HCT116 (cell line): ENCODE data around the gene RANBP3L. TPM values are rescaled to one million over a fixed set of nuclear protein-coding genes. Genes with fewer than 3 reads are reported as not detected.

Source experiments
- ATAC-seq: fragments of 200-7000 bp; cut with Tn5 transposase; 2 replicates; pipeline ENCODE4 v1.9.1; 2020; ENCODE audit warnings: mild to moderate bottlenecking, moderate library complexity
- BruUV-seq: library from RNA; stranded (reverse); fragments of 400-500 nt; replicated peaks from 2 replicates; lab custom pipeline; 2021; lab: Mats Ljungman, UMichigan
- CTCF ChIA-PET: fragments of 300-600 bp; sonication (Branson Sonifier 250); formaldehyde crosslinking; loops from one replicate; lab custom pipeline; 2021; ENCODE audit warnings: antibody characterized with exemption; lab: Charles Lee
- POLR2A ChIA-PET: fragments of 300-600, 350-600 bp; sonication (Branson Sonifier 250); formaldehyde crosslinking; loops from one replicate; lab custom pipeline; 2021; ENCODE audit warnings: antibody characterized with exemption; lab: Charles Lee
- RAD21 ChIA-PET, 2 experiments: fragments of 300-600 bp; sonication (Branson Sonifier 250); formaldehyde crosslinking; loops; one replicate each; lab custom pipeline; 2023; ENCODE audit warnings: low total read pairs in 2 of 2; ENCODE audit not compliant: uncharacterized antibody in 2 of 2, unreplicated experiment in 2 of 2, low non-redundant PET in 1 of 2; lab: Charles Lee
- DNase-seq: peaks from one replicate; pipeline ENCODE4 v3.0.0-alpha.2; 2010; ENCODE audit warnings: low read depth, low spot score
- H2AFZ ChIP-seq: fragments of 200-600 bp; shearing (Covaris generic), sonication (generic); 2 replicates; pipeline ENCODE4 v1.6.1; 2017; ENCODE audit warnings: low read depth, mixed run types, mixed read lengths, antibody characterized with exemption, low read length; ENCODE audit not compliant: poor library complexity, severe bottlenecking
- H3K27ac ChIP-seq: 2 replicates; pipeline ENCODE4 v1.5.1; 2012; ENCODE audit warnings: low read depth, low read length
- H3K27me3 ChIP-seq: fragments of 200-600 bp; sonication (generic); 2 replicates; pipeline ENCODE4 v1.6.1; 2016; ENCODE audit warnings: mixed run types, low read length, mixed read lengths; ENCODE audit not compliant: insufficient read depth
- H3K36me3 ChIP-seq, 2 experiments: fragments of 200-500 bp in 1 of 2; fragments of 200-600 bp in 1 of 2; sonication (Bioruptor generic) in 1 of 2; sonication (generic) in 1 of 2; 2 replicates each; pipeline versions ENCODE4 v1.5.1 to v1.6.1; 2014 to 2016; ENCODE audit warnings: low read length in 2 of 2, inconsistent platforms in 1 of 2, mixed read lengths in 1 of 2, mixed run types in 1 of 2; ENCODE audit not compliant: insufficient read depth in 2 of 2, control insufficient read depth in 1 of 2
- H3K4me1 ChIP-seq, 2 experiments: fragments of 200-600 bp in 1 of 2; sonication (generic) in 1 of 2; 2 replicates each; pipeline versions ENCODE4 v1.5.1 to v1.6.1; 2012 to 2017; ENCODE audit warnings: low read length in 2 of 2, inconsistent platforms in 1 of 2, mild to moderate bottlenecking in 1 of 2, mixed read lengths in 1 of 2, mixed run types in 1 of 2, moderate library complexity in 1 of 2; ENCODE audit not compliant: insufficient read depth in 2 of 2, control insufficient read depth in 1 of 2
- H3K4me2 ChIP-seq: fragments of 200-600 bp; sonication (generic); 2 replicates; pipeline ENCODE4 v1.6.1; 2017; ENCODE audit warnings: mixed run types, low read length, mixed read lengths
- H3K4me3 ChIP-seq, 2 experiments: fragments of 200-600 bp in 1 of 2; sonication (generic) in 1 of 2; replicated peaks in 1 of 2; 2 replicates each; pipeline ENCODE4 v1.5.1; 2011 to 2016; ENCODE audit warnings: low read length in 2 of 2, control low read depth in 1 of 2, low read depth in 1 of 2, mild to moderate bottlenecking in 1 of 2, mixed read lengths in 1 of 2, mixed run types in 1 of 2
- H3K79me2 ChIP-seq: fragments of 200-600 bp; sonication (generic); 2 replicates; pipeline ENCODE4 v1.6.1; 2017; ENCODE audit warnings: mild to moderate bottlenecking, mixed run types, low read length, moderate library complexity, mixed read lengths; ENCODE audit not compliant: insufficient read depth
- H3K9ac ChIP-seq: fragments of 200-600 bp; sonication (generic); 2 replicates; pipeline ENCODE4 v1.6.1; 2016; ENCODE audit warnings: low read length, mixed read lengths
- H3K9me2 ChIP-seq: fragments of 200-600 bp; sonication (generic), shearing (Covaris generic); 2 replicates; pipeline ENCODE4 v1.6.1; 2017; ENCODE audit warnings: mixed run types, mild to moderate bottlenecking, moderate library complexity; ENCODE audit not compliant: insufficient read depth
- H3K9me3 ChIP-seq, 2 experiments: fragments of 200-500 bp in 1 of 2; fragments of 200-600 bp in 1 of 2; sonication (Bioruptor generic) in 1 of 2; sonication (generic) in 1 of 2; 2 replicates each; pipeline ENCODE4 v1.6.1; 2014 to 2017; ENCODE audit warnings: low read length in 2 of 2, mixed read lengths in 2 of 2, inconsistent platforms in 1 of 2, low read depth in 1 of 2, mild to moderate bottlenecking in 1 of 2, mixed run types in 1 of 2, moderate library complexity in 1 of 2; ENCODE audit not compliant: control insufficient read depth in 1 of 2, insufficient read depth in 1 of 2
- H4K20me1 ChIP-seq: fragments of 200-600 bp; sonication (generic), shearing (Covaris generic); 2 replicates; pipeline ENCODE4 v1.6.1; 2017; ENCODE audit warnings: mixed run types, mild to moderate bottlenecking, moderate library complexity; ENCODE audit not compliant: insufficient read depth
- ATF3 ChIP-seq: IDR thresholded peaks from 2 replicates; pipeline ENCODE4 v1.6.1; 2012
- CEBPB ChIP-seq: IDR thresholded peaks from 2 replicates; pipeline ENCODE4 v1.6.1; 2012; ENCODE audit warnings: low read depth
- EGR1 ChIP-seq: IDR thresholded peaks from 2 replicates; pipeline ENCODE4 v1.6.1; 2012; ENCODE audit warnings: low read depth
- ELF1 ChIP-seq: IDR thresholded peaks from 2 replicates; pipeline ENCODE4 v1.6.1; 2012; ENCODE audit warnings: low read depth, borderline replicate concordance
- EZH2 ChIP-seq: fragments of 200-600 bp; sonication (generic); IDR thresholded peaks from 2 replicates; pipeline ENCODE4 v1.6.1; 2017; ENCODE audit warnings: antibody characterized with exemption, mixed run types
- EZH2phosphoT487 ChIP-seq: fragments of 200-600 bp; IDR thresholded peaks from 2 replicates; pipeline ENCODE4 v1.6.1; 2018; ENCODE audit warnings: antibody characterized with exemption, borderline replicate concordance
- FOSL1 ChIP-seq: IDR thresholded peaks from 2 replicates; pipeline ENCODE4 v1.6.1; 2012; ENCODE audit warnings: low read depth
- JUND ChIP-seq: IDR thresholded peaks from 2 replicates; pipeline ENCODE4 v1.6.1; 2012
- POLR2A ChIP-seq: IDR thresholded peaks from 2 replicates; pipeline ENCODE4 v1.7.0; 2011; ENCODE audit warnings: borderline replicate concordance; ENCODE audit not compliant: insufficient read depth, insufficient read length; ENCODE audit errors: extremely low read depth
- POLR2AphosphoS5 ChIP-seq: IDR thresholded peaks from 2 replicates; pipeline ENCODE4 v1.6.1; 2011; ENCODE audit warnings: mild to moderate bottlenecking, low read depth, low read length, moderate library complexity
- RAD21 ChIP-seq: IDR thresholded peaks from 2 replicates; pipeline ENCODE4 v1.6.1; 2012; ENCODE audit warnings: low read depth, mild to moderate bottlenecking
- TCF7L2 ChIP-seq: IDR thresholded peaks from 2 replicates; pipeline ENCODE4 v1.7.0; 2011; ENCODE audit warnings: borderline replicate concordance, inconsistent platforms; ENCODE audit not compliant: insufficient read depth, insufficient read length; ENCODE audit errors: extremely low read depth
- ZBTB33 ChIP-seq: IDR thresholded peaks from 2 replicates; pipeline ENCODE4 v1.6.1; 2011; ENCODE audit warnings: mild to moderate bottlenecking, low read length, moderate library complexity; ENCODE audit not compliant: insufficient replicate concordance; ENCODE audit errors: extremely low read depth
- ZFX ChIP-seq: fragments of 450-650 bp; IDR thresholded peaks from 2 replicates; pipeline ENCODE4 v1.6.1; 2017
- ZNF274 ChIP-seq: fragments of 200-500 bp; sonication (Bioruptor generic); IDR thresholded peaks from 2 replicates; pipeline ENCODE4 v1.6.1; 2014; ENCODE audit warnings: mild to moderate bottlenecking, low read depth, low read length, inconsistent platforms
- intact Hi-C: fragments of 100-400 bp; cut with micrococcal nuclease; formaldehyde crosslinking; loops from 2 replicates; pipeline ENCODE4 v1.10.0; 2022
- total RNA-seq: library from RNA; stranded (reverse); gene quantifications from one replicate; pipeline ENCODE4 v1.2.1, GENCODE V29; 2021; ENCODE audit not compliant: unreplicated experiment

The RANBP3L gene
- total RNA-seq, 1 experiment from 2014 or later, result not detected

GRCh38 chr5:36310138-36310537 is 8.4 kb upstream of the RANBP3L start:
- CTCF ChIA-PET, result no interaction called here
- Histone ChIP-seq H3K79me2 (no peaks in the 10 kb centered on the region), H3K27me3 (0 out of 2 replicates have a peak, but pooled peaks cover 11% of the 10 kb centered on the region), H3K9me2 (no peaks in the 10 kb centered on the region), H3K9me3 (no peaks in the 10 kb centered on the region), H3K27ac (no peak overlapping the region), H2AFZ (no peak overlapping the region), H3K9ac (no peak overlapping the region), H3K36me3 (no peaks in the 10 kb centered on the region), H4K20me1 (no peaks in the 10 kb centered on the region), H3K4me2 (no peak overlapping the region), H3K4me3 (no peak overlapping the region), H3K4me1 (no peaks in the 10 kb centered on the region)
- ATAC-seq (no peak), DNase-seq (no peak)
- no TSS peak for BruUV-seq
- no peak for TF ChIP-seq POLR2AphosphoS5
- TF ChIP-seq ZNF274, result no peak
- TF ChIP-seq ATF3, result no peak
- no peak for TF ChIP-seq TCF7L2
- no peak for TF ChIP-seq EZH2
- no peak for TF ChIP-seq ELF1
- TF ChIP-seq EGR1, result no peak
- no peak for TF ChIP-seq FOSL1
- no peak for TF ChIP-seq POLR2A
- no peak for TF ChIP-seq ZBTB33
- no peak for TF ChIP-seq ZFX
- TF ChIP-seq CEBPB, result no peak
- TF ChIP-seq EZH2phosphoT487, result no peak
- TF ChIP-seq RAD21, result no peak
- no peak for TF ChIP-seq JUND
- POLR2A ChIA-PET, result no interaction called here
- RAD21 ChIA-PET, result no interaction called here
- intact Hi-C loops, result no loop called here
